IPS-15b (cell line): ENCODE results near the gene KCNH2.

Source experiments
- H3K27me3 ChIP-seq: one replicate; pipeline ENCODE4 v1.6.1; 2013; ENCODE audit warnings: low read length; ENCODE audit not compliant: control insufficient read depth, insufficient read depth
- H3K36me3 ChIP-seq: one replicate; pipeline ENCODE4 v1.6.1; 2013; ENCODE audit warnings: low read length; ENCODE audit not compliant: control insufficient read depth, insufficient read depth
- H3K4me1 ChIP-seq: one replicate; pipeline ENCODE4 v1.6.1; 2013; ENCODE audit warnings: mild to moderate bottlenecking, low read length; ENCODE audit not compliant: control insufficient read depth, insufficient read depth
- H3K4me3 ChIP-seq: one replicate; pipeline ENCODE4 v1.5.1; 2013; ENCODE audit warnings: low read depth, low read length
- H3K9ac ChIP-seq: one replicate; pipeline ENCODE4 v1.6.1; 2013; ENCODE audit warnings: low read depth, mild to moderate bottlenecking, low read length
- H3K9me3 ChIP-seq: one replicate; pipeline ENCODE4 v1.6.1; 2013; ENCODE audit warnings: mild to moderate bottlenecking, low read length; ENCODE audit not compliant: control insufficient read depth, insufficient read depth

Gene KCNH2

GRCh38 chr7:150999497-151000230 is 21.5 kb upstream of the KCNH2 start:
- no peaks in the 10 kb centered on the region for H3K27me3 ChIP-seq
- no peak overlapping the region for H3K9ac ChIP-seq
- H3K4me3 ChIP-seq = no peak overlapping the region
- no peaks in the 10 kb centered on the region for H3K9me3 ChIP-seq
- H3K36me3 ChIP-seq = no peaks in the 10 kb centered on the region
- no peaks in the 10 kb centered on the region for H3K4me1 ChIP-seq

DNA sequence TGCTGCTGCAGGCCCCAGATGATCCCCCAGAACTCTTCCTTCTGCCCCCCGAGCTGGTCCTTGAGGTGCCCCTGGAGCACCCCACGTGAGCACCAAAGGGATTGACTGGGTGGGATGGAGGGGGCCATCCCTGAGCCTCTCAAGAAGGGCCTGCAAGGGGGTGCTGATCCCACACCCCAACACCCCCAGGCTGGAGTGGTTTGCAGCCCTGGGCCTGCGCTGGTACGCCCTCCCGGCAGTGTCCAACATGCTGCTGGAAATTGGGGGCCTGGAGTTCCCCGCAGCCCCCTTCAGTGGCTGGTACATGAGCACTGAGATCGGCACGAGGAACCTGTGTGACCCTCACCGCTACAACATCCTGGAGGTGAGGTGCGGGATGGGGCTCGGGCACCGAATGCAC is 20.9 kb upstream of the KCNH2 start:
- Histone ChIP-seq H3K36me3 (no peaks in the 10 kb centered on the region), H3K9me3 (no peaks in the 10 kb centered on the region), H3K27me3 (no peaks in the 10 kb centered on the region), H3K9ac (no peak overlapping the region), H3K4me3 (no peak overlapping the region), H3K4me1 (no peaks in the 10 kb centered on the region)

GRCh38 chr7:150998341-150998740 is 20.2 kb upstream of the KCNH2 start:
- H3K9ac ChIP-seq = no peak overlapping the region
- no peak overlapping the region for H3K4me3 ChIP-seq
- no peaks in the 10 kb centered on the region for H3K36me3 ChIP-seq
- no peaks in the 10 kb centered on the region for H3K27me3 ChIP-seq
- no peaks in the 10 kb centered on the region for H3K9me3 ChIP-seq
- no peaks in the 10 kb centered on the region for H3K4me1 ChIP-seq

DNA sequence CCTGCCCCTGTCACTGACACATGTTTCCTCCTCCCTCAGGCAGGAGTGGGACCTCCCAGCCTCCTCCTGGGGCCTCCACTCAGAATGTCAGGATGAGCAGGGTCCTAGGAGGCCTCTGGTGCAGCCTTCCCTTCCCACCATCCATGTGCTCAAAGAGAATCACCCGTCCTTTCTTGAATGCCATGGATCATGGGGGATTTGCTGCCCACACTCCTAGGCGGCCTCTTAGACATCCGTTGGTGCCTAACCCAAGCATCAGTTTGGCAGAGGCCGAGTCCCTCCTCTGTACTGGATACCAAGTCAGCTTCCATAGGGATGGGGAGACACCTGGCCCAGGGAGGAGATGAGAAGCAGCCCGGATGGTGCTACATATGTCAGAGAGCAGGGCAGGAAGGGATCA is 19.7 kb upstream of the KCNH2 start:
- no peak overlapping the region for H3K9ac ChIP-seq
- H3K4me1 ChIP-seq = peaks cover 3% of the 10 kb centered on the region

DNA sequence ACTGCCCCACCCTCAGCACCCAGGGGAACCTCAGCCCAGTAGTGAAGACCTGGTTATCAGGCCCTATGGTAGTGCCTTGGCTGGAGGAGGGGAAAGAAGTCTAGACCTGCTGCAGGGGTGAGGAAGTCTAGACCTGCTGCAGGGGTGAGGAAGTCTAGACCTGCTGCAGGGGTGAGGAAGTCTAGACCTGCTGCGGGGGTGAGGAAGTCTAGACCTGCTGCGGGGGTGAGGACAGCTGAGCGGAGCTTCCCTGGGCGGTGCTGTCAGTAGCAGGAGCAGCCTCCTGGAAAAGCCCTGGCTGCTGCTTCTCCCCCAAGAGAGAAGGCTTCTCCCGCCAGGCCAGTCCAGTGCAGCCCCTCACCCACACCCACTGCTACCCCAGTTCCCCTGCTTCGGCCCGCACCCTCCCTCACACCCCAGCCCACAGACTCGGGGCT is 19.0 kb upstream of the KCNH2 start:
- H3K9me3 ChIP-seq = no peaks in the 10 kb centered on the region
- no peaks in the 10 kb centered on the region for H3K27me3 ChIP-seq
- H3K4me1 ChIP-seq = peaks cover 3% of the 10 kb centered on the region
- H3K4me3 ChIP-seq = no peak overlapping the region
- H3K36me3 ChIP-seq = no peaks in the 10 kb centered on the region
- H3K9ac ChIP-seq = no peak overlapping the region

More for the DNA sequence above, 19.7 kb upstream of the KCNH2 start:
- H3K9me3 ChIP-seq = no peaks in the 10 kb centered on the region
- H3K36me3 ChIP-seq = no peaks in the 10 kb centered on the region
- no peaks in the 10 kb centered on the region for H3K27me3 ChIP-seq
- no peak overlapping the region for H3K4me3 ChIP-seq

DNA sequence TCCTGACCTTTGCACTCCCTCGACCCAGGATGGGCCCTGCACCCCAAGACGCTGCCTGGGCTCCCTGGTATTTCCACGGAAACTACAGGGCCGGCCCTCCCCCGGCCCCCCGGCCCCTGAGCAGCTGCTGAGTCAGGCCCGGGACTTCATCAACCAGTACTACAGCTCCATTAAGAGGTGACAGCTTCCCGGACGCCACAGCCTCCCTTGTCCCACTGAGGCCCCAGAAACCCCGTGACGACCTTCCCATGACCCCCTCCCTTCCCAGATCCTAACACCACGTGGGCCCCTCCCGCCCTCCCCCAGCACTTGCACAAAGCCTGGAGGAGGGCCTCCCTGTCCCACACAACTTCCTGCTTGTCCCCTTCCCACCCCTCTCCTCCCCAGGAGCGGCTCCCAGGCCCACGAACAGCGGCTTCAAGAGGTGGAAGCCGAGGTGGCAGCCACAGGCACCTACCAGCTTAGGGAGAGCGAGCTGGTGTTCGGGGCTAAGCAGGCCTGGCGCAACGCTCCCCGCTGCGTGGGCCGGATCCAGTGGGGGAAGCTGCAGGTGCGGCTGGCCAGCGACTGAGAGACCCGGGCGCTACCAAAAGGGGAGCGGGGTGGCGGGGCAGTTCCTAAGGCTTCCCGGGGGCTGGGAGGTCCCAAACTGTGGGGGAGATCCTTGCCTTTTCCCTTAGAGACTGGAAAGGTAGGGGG is 18.4 kb upstream of the KCNH2 start:
- H3K9ac ChIP-seq = no peak overlapping the region

DNA sequence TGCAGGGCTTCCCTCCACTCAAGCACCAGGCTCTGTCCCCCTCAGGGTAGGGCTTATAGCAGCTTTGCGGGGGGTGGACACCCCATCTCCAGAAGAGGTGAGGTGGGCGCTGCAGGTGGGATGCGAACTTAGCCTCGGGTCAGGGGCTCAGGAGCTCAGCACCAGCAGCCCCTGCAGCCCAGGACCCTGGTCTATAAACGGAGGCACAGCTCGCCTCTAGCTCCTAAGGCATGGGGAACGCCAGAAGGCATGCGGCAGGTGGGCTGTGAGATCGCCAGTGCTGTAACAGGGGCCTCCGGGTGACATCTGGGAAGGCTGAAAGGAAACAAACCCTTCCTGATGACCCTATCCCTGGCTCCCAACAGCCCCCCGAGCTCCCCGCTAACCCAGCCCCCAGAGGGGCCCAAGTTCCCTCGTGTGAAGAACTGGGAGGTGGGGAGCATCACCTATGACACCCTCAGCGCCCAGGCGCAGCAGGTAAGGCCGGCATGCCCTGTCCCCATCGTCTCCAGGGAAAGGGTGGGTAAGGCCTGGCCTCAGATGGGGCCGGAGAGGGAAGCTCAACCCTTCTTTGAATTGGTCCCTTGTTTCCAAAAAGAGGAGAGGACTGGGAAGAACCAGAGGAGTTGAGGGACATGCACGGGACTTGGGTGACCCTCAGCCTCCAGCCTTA is 16.9 kb upstream of the KCNH2 start:
- no peaks in the 10 kb centered on the region for H3K36me3 ChIP-seq
- H3K27me3 ChIP-seq = no peaks in the 10 kb centered on the region
- no peak overlapping the region for H3K4me3 ChIP-seq
- no peaks in the 10 kb centered on the region for H3K9me3 ChIP-seq
- peaks cover 3% of the 10 kb centered on the region for H3K4me1 ChIP-seq
- no peak overlapping the region for H3K9ac ChIP-seq

More for the DNA sequence above, 18.4 kb upstream of the KCNH2 start:
- Histone ChIP-seq H3K9me3 (no peaks in the 10 kb centered on the region), H3K36me3 (no peaks in the 10 kb centered on the region), H3K4me3 (no peak overlapping the region), H3K27me3 (no peaks in the 10 kb centered on the region), H3K4me1 (peaks cover 3% of the 10 kb centered on the region)

GRCh38 chr7:150994141-150994837 is 16.2 kb upstream of the KCNH2 start:
- Histone ChIP-seq H3K4me1 (peaks cover 3% of the 10 kb centered on the region), H3K9me3 (no peaks in the 10 kb centered on the region), H3K27me3 (no peaks in the 10 kb centered on the region), H3K4me3 (no peak overlapping the region), H3K9ac (no peak overlapping the region), H3K36me3 (no peaks in the 10 kb centered on the region)

- no peaks in the 10 kb centered on the region for H3K36me3 ChIP-seq
- H3K4me3 ChIP-seq = no peak overlapping the region
- H3K27me3 ChIP-seq = no peaks in the 10 kb centered on the region
- H3K4me1 ChIP-seq = peaks cover 4% of the 10 kb centered on the region
- H3K9ac ChIP-seq = no peak overlapping the region
- H3K9me3 ChIP-seq = no peaks in the 10 kb centered on the region
These were observed 15.4 kb upstream of the KCNH2 start for GRCh38 chr7:150993511-150993910.

GRCh38 chr7:150992833-150993302 is 14.7 kb upstream of the KCNH2 start:
- Histone ChIP-seq H3K4me1 (peaks cover 7% of the 10 kb centered on the region), H3K9me3 (no peaks in the 10 kb centered on the region), H3K4me3 (no peak overlapping the region), H3K9ac (no peak overlapping the region), H3K36me3 (no peaks in the 10 kb centered on the region), H3K27me3 (no peaks in the 10 kb centered on the region)

DNA sequence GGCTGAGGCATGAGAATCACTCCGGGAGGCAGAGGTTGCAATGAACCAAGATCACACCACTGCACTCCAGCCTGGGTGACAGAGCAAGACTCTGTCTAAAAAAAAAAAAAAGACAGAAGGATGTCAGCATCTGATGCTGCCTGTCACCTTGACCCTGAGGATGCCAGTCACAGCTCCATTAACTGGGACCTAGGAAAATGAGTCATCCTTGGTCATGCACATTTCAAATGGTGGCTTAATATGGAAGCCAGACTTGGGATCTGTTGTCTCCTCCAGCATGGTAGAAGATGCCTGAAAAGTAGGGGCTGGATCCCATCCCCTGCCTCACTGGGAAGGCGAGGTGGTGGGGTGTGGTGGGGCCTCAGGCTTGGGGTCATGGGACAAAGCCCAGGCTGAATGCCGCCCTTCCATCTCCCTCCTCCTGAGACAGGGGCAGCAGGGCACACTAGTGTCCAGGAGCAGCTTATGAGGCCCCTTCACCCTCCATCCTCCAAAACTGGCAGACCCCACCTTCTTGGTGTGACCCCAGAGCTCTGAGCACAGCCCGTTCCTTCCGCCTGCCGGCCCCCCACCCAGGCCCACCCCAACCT is 14.0 kb upstream of the KCNH2 start:
- Histone ChIP-seq H3K27me3 (no peaks in the 10 kb centered on the region), H3K4me1 (peaks cover 7% of the 10 kb centered on the region)

More for the DNA sequence above, 14.0 kb upstream of the KCNH2 start:
- no peaks in the 10 kb centered on the region for H3K36me3 ChIP-seq
- H3K9me3 ChIP-seq = no peaks in the 10 kb centered on the region
- no peak overlapping the region for H3K9ac ChIP-seq
- H3K4me3 ChIP-seq = no peak overlapping the region
